GM21528 (cell line): ENCODE results near the gene SLAMF7.
"Not testable (repeated sequence)": the region's sequence is repeated elsewhere in the genome, so short reads cannot be mapped to it uniquely, and the experiment has no call there.

ENCODE experiments used
- ATAC-seq: cut with Tn5 transposase; IDR thresholded peaks from one replicate; pipeline ENCODE4 v1.9.1; 2021; ENCODE audit warnings: mild to moderate bottlenecking, moderate library complexity; ENCODE audit not compliant: unreplicated experiment, low FRiP score

SLAMF7 gene

GRCh38 chr1:160720356-160721085 is 18.5 kb upstream of the SLAMF7 start:
- no peak for ATAC-seq

- ATAC-seq: no peak
These were observed 17.6 kb upstream of the SLAMF7 start for GRCh38 chr1:160721473-160721872.

GRCh38 chr1:160722726-160723125 is 16.3 kb upstream of the SLAMF7 start:
- ATAC-seq: no peak

- ATAC-seq: no peak
These were observed 15.7 kb upstream of the SLAMF7 start for GRCh38 chr1:160723332-160723731.

DNA sequence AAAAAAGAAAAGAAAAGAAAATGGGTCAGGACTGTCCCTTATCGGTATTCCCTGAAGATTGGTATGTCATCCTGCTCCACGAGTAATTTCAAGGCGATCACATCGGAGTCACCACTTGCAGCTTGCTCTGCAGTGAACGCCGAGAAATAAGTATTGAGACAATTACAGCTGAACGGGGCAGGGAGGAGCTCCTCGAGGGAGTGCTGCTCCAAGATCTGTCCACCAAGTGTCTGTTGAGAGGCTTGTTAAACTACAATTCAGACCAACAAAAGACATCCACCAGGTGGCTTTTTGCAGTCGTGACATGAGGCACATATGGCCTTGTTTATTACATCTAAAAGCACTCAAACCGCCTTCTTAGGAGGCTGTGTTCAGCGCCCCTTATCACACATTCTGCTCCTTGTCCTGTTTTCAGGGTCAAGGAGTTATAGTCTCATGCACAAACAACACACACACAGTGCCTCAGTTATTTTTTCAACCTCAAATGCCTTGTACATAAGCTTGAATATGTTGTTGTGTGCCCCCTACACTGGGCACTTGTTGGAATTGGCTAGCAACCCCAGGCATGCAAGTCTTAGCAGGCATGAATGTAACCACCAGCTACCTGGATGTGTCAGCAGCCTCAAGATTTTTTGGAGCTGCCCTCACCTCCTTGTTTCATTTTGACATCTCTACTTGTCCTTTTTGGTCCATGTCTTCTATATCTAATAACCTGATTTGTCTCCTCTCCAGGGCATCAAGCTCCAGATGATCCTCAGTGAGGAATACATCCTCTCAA is 14.4 kb upstream of the SLAMF7 start:
- no peak for ATAC-seq

DNA sequence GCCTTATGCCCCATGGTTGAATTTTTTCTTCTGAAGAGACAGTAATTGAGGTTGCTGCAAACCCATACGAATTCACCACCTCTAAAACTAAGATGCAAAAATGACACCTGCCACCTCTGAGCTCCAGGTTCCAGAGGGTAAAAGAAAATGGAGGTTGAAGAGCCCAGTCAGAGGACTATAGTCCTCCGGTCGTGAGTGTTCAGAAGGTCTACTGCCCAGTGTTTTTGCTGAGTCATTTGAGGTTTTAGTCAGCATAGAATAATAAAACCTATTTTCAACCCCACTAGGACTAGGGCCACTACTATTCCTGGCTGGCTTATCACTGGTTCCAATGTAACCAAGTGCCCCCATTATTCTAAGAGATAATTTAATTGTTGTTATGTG is 12.9 kb upstream of the SLAMF7 start:
- peak; percentile 30 for ATAC-seq

DNA sequence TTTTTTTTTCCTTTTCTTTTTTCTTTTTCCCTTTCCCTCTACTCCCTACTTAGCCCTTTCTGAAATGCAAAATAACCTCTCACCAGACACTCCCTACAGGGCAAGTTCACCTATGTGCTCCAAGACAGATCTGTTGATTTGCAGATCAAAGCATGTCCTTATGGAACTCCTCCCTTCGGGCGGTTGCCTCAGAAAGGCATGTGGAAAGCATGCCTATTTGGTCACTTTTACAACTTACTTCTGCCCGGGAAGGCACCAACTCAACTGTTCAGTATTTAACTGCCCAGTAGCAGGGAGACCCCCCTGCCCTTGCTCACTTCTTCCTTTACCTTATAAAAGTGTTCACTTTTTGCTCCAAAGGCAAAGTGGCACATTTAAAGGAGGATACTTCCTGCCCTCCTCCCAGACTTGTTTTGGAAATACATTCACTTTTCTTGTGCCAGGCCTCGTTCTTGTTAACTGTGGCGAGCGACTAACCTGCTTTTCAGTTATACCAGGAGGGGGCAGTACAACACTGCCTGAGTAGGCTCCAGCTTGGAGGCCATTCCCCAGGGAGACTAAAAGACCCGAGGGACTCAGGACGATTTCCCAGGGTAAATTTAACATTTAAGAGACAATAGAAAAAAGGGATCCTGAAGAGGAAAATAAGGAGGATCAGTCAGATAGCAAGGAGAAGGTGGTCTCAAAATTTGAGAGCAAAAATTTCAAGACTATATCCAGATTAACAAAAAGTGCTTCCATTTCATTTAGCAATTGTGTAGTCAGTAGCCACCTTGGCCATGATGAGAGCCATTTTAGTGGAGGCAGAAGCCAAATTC is 12.3 kb upstream of the SLAMF7 start:
- peak; percentile 54 for ATAC-seq

DNA sequence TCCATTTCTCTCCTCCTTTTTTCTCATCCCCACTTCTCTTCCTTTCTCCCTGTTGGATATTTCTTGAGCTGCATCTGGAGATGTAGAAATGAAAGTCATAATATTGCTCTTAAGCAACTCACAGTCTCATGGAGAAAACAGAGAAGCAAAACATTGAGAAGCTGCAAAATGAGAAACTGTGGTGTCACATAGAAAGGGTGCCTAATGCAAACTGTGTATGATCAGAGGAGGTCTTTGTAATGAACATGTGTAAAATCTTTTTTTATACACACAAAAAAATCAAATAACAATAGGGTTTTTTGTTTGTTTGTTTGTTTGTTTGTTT is 11.8 kb upstream of the SLAMF7 start:
- no peak for ATAC-seq

- ATAC-seq: not testable (repeated sequence)
These were observed 7.5 kb upstream of the SLAMF7 start for GRCh38 chr1:160731564-160731963.

- ATAC-seq: peak; percentile 55
These were observed 7.1 kb upstream of the SLAMF7 start for GRCh38 chr1:160731990-160732389.

GRCh38 chr1:160733898-160734297 is 5.1 kb upstream of the SLAMF7 start:
- ATAC-seq: no peak

GRCh38 chr1:160734301-160734700 is 4.7 kb upstream of the SLAMF7 start:
- no peak for ATAC-seq

DNA sequence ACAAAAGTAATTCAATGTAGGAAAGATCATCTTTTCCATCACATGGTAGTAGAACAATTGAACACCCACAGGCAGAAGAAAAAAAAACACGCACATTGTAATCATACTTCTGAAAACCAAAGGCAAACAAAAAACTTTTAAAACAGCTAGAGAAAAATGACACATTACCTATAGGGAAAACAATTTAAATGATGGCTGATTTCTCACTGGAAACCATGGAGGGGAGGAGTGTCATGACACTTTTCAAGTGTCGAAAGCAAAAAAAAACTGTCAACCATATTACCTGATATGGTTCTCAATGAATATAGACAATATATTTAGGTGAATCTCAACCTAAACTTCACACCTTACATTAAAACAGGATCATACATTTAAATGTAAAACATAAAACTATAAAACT is 776 bp upstream of the SLAMF7 start:
- no peak for ATAC-seq

GRCh38 chr1:160740133-160740688 is 1.2 kb downstream of the SLAMF7 start:
- ATAC-seq: no peak

- no peak for ATAC-seq
These were observed 2.0 kb downstream of the SLAMF7 start for GRCh38 chr1:160741092-160741501.

DNA sequence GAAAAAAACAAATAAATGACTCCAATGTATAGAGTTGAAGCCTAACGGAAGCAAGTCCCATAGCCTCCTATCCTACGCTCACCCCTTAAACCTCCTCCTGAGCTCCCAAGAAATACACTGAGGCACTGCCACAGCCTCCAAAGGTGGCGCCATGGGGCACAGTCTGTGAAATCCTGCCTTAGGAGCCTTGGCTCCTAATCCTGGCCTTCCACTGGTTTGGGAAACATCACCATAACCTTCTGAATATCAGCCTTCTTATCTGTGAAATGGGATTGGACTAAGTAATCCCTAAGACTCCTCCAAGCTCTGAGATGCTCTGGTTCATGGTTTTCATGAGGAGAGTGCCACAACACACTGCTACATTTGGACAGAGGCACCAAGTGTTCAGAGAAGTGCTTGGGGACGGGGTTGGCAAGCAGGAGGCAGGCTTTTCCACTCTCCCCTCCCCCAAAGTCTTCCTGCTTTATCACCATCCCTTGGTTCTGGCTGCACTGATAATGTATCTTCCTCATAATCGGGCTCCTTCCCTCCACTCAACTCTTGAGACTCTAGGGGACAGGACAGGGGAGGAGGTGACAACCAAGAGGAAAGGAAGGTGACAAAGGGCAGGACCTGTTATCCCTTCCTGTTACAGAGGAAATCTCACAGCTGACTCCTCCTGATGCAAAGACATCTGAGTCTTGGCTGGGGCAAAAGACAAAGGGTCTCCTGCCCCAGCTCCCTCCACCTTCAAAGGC is 2.7 kb downstream of the SLAMF7 start:
- no peak for ATAC-seq

DNA sequence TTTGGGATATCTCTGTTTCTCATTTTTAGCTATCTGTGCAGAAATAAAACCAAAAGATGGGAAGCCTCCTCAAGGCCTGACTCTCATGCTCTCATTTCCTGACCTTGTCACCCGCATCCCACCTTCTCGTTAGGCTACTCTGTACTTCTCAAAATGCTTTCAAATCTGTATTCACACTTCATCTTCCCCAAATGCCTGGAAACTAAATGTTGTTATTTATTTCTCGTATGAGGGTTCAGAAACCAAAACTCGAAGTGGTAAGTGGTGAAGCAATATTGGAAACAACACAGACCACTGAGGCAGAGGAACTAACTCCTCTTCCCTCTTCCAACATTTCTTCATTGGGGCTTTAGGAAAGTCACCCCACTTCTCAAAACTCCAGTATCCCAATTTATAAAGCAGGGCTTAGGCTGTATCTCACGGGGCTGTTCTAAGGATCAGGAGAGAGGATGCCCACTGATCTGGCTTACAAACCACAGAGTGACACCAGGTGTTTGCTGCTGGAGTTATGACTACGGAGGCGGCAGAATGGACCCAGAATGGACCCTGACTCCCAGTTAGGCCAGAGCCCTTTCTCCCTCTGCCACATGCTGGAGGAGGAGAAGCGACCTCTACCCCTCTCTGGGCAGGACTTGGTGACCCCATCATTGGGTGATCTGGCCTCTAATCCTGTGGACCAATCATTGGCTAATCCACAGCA is 3.5 kb downstream of the SLAMF7 start:
- no peak for ATAC-seq

GRCh38 chr1:160743266-160743665 is 4.2 kb downstream of the SLAMF7 start:
- no peak for ATAC-seq

DNA sequence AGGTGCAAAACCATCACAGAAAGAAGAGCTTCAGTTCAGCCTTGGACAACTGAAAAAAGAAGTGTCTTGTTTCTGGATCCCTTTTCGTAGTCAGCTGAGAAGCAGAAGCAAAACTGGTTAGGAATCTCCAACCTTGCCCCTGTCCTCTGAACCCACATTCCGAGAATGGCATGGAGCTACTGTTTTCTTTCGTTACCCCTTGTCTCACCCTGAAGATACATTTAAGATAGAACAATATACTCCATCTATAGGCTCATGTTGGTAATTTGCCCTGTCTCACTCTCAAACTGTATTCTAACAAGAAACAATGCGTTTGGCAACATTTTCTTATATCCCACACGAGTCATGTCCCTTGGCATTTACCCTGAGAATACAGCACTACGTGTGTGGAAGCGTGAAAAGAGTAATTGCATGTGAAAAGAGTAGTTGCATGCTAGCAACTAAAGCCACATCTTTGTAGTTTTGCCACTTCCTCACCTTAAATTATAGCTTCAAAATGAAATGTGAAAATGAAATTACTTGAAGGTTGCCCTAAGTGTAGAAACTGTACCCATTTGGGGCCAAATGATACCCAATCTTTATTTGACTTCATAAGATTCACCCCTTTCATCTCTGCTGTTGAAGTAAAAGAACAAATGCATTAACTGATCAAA is 5.3 kb downstream of the SLAMF7 start:
- no peak for ATAC-seq
